Smooth muscle cell (in vitro differentiated cells): ENCODE data around the gene KCNJ1. TPM values are rescaled to one million over a fixed set of nuclear protein-coding genes. Genes with fewer than 3 reads are reported as not detected.

Source experiments
- DNase-seq: peaks from one replicate; lab custom pipeline; 2025; ENCODE audit not compliant: unreplicated experiment; lab: John Stamatoyannopoulos, UW
- H2AFZ ChIP-seq: fragments of 200-600 bp; sonication (generic); 2 replicates; pipeline ENCODE4 v1.6.0; 2016; ENCODE audit warnings: antibody characterized with exemption, low read depth, mild to moderate bottlenecking
- H3F3A ChIP-seq: fragments of 200-600 bp; sonication (generic); 2 replicates; pipeline ENCODE4 v1.6.0; 2017; ENCODE audit warnings: antibody characterized with exemption, low read depth
- H3K27ac ChIP-seq: fragments of 200-600 bp; sonication (generic); 2 replicates; pipeline ENCODE4 v1.5.1; 2016; ENCODE audit warnings: low read depth, mild to moderate bottlenecking
- H3K27me3 ChIP-seq: fragments of 200-600 bp; sonication (generic); 2 replicates; pipeline ENCODE4 v1.6.1; 2016; ENCODE audit warnings: low read depth, mild to moderate bottlenecking
- H3K36me3 ChIP-seq: fragments of 200-600 bp; sonication (generic); 2 replicates; pipeline ENCODE4 v1.5.1; 2016; ENCODE audit warnings: low read depth
- H3K4me1 ChIP-seq: fragments of 200-600 bp; sonication (generic); 2 replicates; pipeline ENCODE4 v1.5.1; 2016; ENCODE audit warnings: low read depth
- H3K4me2 ChIP-seq: fragments of 200-600 bp; sonication (generic); 2 replicates; pipeline ENCODE4 v1.6.0; 2016; ENCODE audit warnings: mild to moderate bottlenecking
- H3K4me3 ChIP-seq: fragments of 200-600 bp; sonication (generic); 2 replicates; pipeline ENCODE4 v1.5.1; 2016; ENCODE audit warnings: mild to moderate bottlenecking
- H3K79me2 ChIP-seq: fragments of 200-600 bp; sonication (generic); 2 replicates; pipeline ENCODE4 v1.6.0; 2016; ENCODE audit warnings: low read depth, mild to moderate bottlenecking
- H3K9ac ChIP-seq: fragments of 200-600 bp; sonication (generic); 2 replicates; pipeline ENCODE4 v1.6.0; 2016; ENCODE audit warnings: low read depth
- H3K9me3 ChIP-seq: fragments of 200-600 bp; sonication (generic); replicated peaks from 2 replicates; pipeline ENCODE4 v1.5.1; 2016; ENCODE audit warnings: low read depth
- H4K20me1 ChIP-seq: fragments of 200-600 bp; sonication (generic); 2 replicates; pipeline ENCODE4 v1.6.0; 2016; ENCODE audit warnings: low read depth
- CTCF ChIP-seq: fragments of 200-600 bp; sonication (generic); IDR thresholded peaks from 2 replicates; pipeline ENCODE4 v1.5.1; 2017; ENCODE audit warnings: borderline replicate concordance, mild to moderate bottlenecking, antibody characterized with exemption; ENCODE audit not compliant: insufficient read depth, poor library complexity, severe bottlenecking
- WGBS: methylation state at CpG from one replicate; pipeline ENCODE4 v1.1.7; 2016; ENCODE audit warnings: low lambda C conversion rate; 5-methylcytosine and 5-hydroxymethylcytosine counted together
- polyA plus RNA-seq: library from polyadenylated mRNA; unstranded; fragments of >200 nt; fragmentation: Nextera tagmentation; extraction: Ambion mirVana; gene quantifications from 2 replicates; pipeline ENCODE4 v1.2.1, GENCODE V29; 2016
- total RNA-seq: library from RNA; depleted of rRNA; stranded (reverse); fragments of >200 nt; gene quantifications from 2 replicates; pipeline ENCODE4 v1.2.3, GENCODE V29; 2014

Gene KCNJ1
- total and polyA plus RNA-seq, 2 experiments from 2014 or later: 0.99 TPM; not detected in 1

GRCh38 chr11:128840783-128841182 is 26.3 kb downstream of the KCNJ1 start:
- H3K27ac ChIP-seq: no peak overlapping the region
- H2AFZ ChIP-seq: no peak overlapping the region
- H3K4me1 ChIP-seq: no peaks in the 10 kb centered on the region
- no peaks in the 10 kb centered on the region for H3K79me2 ChIP-seq
- WGBS: 65% methylated on average over 2 of the region's 2 CpGs
- H3K9ac ChIP-seq: no peak overlapping the region
- no peaks in the 10 kb centered on the region for H4K20me1 ChIP-seq
- H3K4me2 ChIP-seq: no peak overlapping the region
- no peak for TF ChIP-seq CTCF
- no peaks in the 10 kb centered on the region for H3K9me3 ChIP-seq
- H3K4me3 ChIP-seq: no peak overlapping the region
- peaks cover 4% of the 10 kb centered on the region for H3K27me3 ChIP-seq
- no peaks in the 10 kb centered on the region for H3K36me3 ChIP-seq
- no peak for DNase-seq
- no peaks in the 10 kb centered on the region for H3F3A ChIP-seq

GRCh38 chr11:128840137-128840536 is 27.0 kb downstream of the KCNJ1 start:
- no peak for DNase-seq
- Histone ChIP-seq H3K27ac (no peak overlapping the region), H2AFZ (no peak overlapping the region), H3K4me3 (no peak overlapping the region), H3K4me1 (no peaks in the 10 kb centered on the region), H3K36me3 (no peaks in the 10 kb centered on the region), H3K79me2 (no peaks in the 10 kb centered on the region), H4K20me1 (no peaks in the 10 kb centered on the region), H3K4me2 (no peak overlapping the region), H3K27me3 (peaks cover 2% of the 10 kb centered on the region), H3K9ac (no peak overlapping the region), H3K9me3 (no peaks in the 10 kb centered on the region), H3F3A (no peaks in the 10 kb centered on the region)
- no peak for TF ChIP-seq CTCF
- 92% methylated on average over 5 of the region's 5 CpGs for WGBS

GRCh38 chr11:128839081-128839480 is 28.0 kb downstream of the KCNJ1 start:
- H3K36me3 ChIP-seq: no peaks in the 10 kb centered on the region
- H3K79me2 ChIP-seq: no peaks in the 10 kb centered on the region
- H3K4me1 ChIP-seq: no peaks in the 10 kb centered on the region
- no peak overlapping the region for H3K9ac ChIP-seq
- WGBS: 80% methylated on average over 5 of the region's 5 CpGs
- no peak overlapping the region for H3K4me2 ChIP-seq
- no peaks in the 10 kb centered on the region for H3F3A ChIP-seq
- H3K27ac ChIP-seq: no peak overlapping the region
- H3K4me3 ChIP-seq: no peak overlapping the region
- no peak for DNase-seq
- no peaks in the 10 kb centered on the region for H3K9me3 ChIP-seq
- TF ChIP-seq CTCF: no peak
- no peak overlapping the region for H2AFZ ChIP-seq
- no peaks in the 10 kb centered on the region for H3K27me3 ChIP-seq
- no peaks in the 10 kb centered on the region for H4K20me1 ChIP-seq

- no peak for TF ChIP-seq CTCF
- Histone ChIP-seq H3K4me1 (no peaks in the 10 kb centered on the region), H3K4me2 (no peak overlapping the region)
These were observed 29.5 kb downstream of the KCNJ1 start for GRCh38 chr11:128837627-128838026.

More at GRCh38 chr11:128837627-128838026, 29.5 kb downstream of the KCNJ1 start:
- no peaks in the 10 kb centered on the region for H3K79me2 ChIP-seq
- H3K27me3 ChIP-seq: no peaks in the 10 kb centered on the region
- 77% methylated on average over 4 of the region's 4 CpGs for WGBS
- no peak for DNase-seq
- no peak overlapping the region for H2AFZ ChIP-seq
- no peaks in the 10 kb centered on the region for H3K36me3 ChIP-seq
- H3K27ac ChIP-seq: no peak overlapping the region
- H3F3A ChIP-seq: no peaks in the 10 kb centered on the region
- H3K9ac ChIP-seq: no peak overlapping the region
- no peak overlapping the region for H3K4me3 ChIP-seq
- H4K20me1 ChIP-seq: no peaks in the 10 kb centered on the region
- H3K9me3 ChIP-seq: no peaks in the 10 kb centered on the region
